Activated CD4-positive, alpha-beta memory T cell treated with anti-CD3 and anti-CD28 coated beads for 36 hours (primary cell): ENCODE data around the gene LRRC4C. TPM values are rescaled to one million over a fixed set of nuclear protein-coding genes. Genes with fewer than 3 reads are reported as not detected.

Experiments used
- CTCF ChIA-PET: fragments of 350-600 bp; sonication (Branson Sonifier 250); formaldehyde crosslinking; loops from one replicate; lab custom pipeline; 2021; ENCODE audit warnings: antibody characterized with exemption, inconsistent platforms; lab: Charles Lee
- POLR2A ChIA-PET: fragments of 350-600 bp; sonication (Branson Sonifier 250); formaldehyde crosslinking; loops from one replicate; lab custom pipeline; 2021; ENCODE audit warnings: antibody characterized with exemption; lab: Charles Lee
- DNase-seq: peaks from one replicate; pipeline ENCODE4 v3.0.0-alpha.2; 2020
- H3K27ac Mint-ChIP-seq: one replicate; pipeline ENCODE4 v1.8.0; 2021; ENCODE audit warnings: mixed read lengths
- H3K27me3 Mint-ChIP-seq: one replicate; pipeline ENCODE4 v1.8.0; 2021; ENCODE audit warnings: mixed read lengths
- H3K36me3 Mint-ChIP-seq: one replicate; pipeline ENCODE4 v1.8.0; 2021; ENCODE audit warnings: mixed read lengths
- H3K4me1 Mint-ChIP-seq: one replicate; pipeline ENCODE4 v1.8.0; 2021; ENCODE audit warnings: low read depth, mixed read lengths
- H3K4me3 Mint-ChIP-seq: one replicate; pipeline ENCODE4 v1.8.0; 2021; ENCODE audit warnings: mild to moderate bottlenecking, mixed read lengths
- H3K9me3 Mint-ChIP-seq: one replicate; pipeline ENCODE4 v1.8.0; 2021; ENCODE audit warnings: mixed read lengths
- intact Hi-C: fragments of 100-400 bp; cut with micrococcal nuclease; formaldehyde crosslinking; loops from one replicate; pipeline ENCODE4 v1.15.1; 2023
- total RNA-seq, 2 experiments: library from RNA; stranded (reverse); gene quantifications; one replicate each; pipeline ENCODE4 v1.2.3, GENCODE V29; 2021

LRRC4C gene
- total RNA-seq, 2 experiments from 2014 or later, result not detected

DNA sequence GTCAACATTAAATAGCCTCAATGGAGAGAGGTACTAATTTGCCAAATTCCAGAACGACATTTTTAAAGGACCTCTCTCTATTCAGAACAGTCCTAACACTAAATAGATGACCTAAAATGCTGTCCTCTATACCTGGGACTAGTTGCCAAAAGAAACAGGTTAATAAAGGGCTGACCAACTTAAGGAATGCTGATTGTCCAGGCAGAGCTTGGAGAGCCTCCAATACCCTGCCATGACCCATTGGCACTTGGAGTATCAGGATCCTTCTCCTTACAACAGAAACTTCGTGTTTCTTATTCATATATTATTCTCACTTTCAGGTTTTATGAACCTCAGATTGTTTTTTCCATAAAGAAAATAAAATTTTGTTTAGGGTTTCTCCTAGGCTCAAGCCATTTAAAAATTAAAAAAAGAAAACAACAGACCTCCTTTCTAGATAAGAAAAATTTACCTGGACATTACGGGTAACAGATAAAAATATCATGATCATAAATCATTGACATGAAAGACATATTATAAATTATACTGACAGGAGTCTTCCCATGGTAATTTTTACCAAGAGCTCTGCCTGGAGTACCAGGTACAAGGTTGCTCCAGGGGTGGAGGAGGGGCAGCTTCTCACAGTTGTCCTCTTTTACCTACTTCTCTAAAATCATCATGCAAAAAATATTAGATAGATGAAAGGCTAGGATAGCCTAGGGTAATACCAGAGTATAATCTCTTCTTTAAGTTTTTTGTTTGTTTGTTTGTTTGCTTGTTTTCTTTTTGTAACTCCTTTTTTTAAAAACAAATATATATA is 2.0 kb downstream of the LRRC4C start:
- intact Hi-C loops, result loop anchor here (10.0 kb wide), 1 partner anchor 1067 kb away; no protein-coding TSS in a partner anchor
- peaks cover 4% of the 10 kb centered on the region for H3K27me3 Mint-ChIP-seq
- no peak overlapping the region for H3K27ac Mint-ChIP-seq
- no peaks in the 10 kb centered on the region for H3K36me3 Mint-ChIP-seq
- no peak overlapping the region for H3K4me3 Mint-ChIP-seq
- H3K4me1 Mint-ChIP-seq, result peaks cover 5% of the 10 kb centered on the region
- H3K9me3 Mint-ChIP-seq, result no peaks in the 10 kb centered on the region
- CTCF ChIA-PET, result no interaction called here
- POLR2A ChIA-PET, result no interaction called here
- no peak for DNase-seq

DNA sequence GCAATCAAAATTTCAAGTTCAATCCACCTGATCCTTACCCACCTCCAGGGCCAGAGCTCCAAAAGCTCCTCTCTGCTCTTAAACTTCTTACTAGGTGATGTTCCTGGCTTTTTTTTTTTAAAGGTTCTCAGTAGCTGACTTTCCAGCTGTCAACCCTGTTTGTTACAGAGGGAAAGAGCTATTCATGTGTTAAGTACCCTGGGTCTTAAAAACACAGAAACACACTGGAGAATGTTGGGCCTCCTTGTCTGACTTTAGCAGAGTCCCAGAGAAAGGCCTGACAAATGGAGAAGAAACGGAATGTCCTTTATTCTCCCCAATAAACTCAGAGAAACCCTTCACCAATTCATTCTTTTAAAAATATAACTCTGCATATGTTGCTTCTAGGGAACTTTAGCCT is 3.2 kb downstream of the LRRC4C start:
- DNase-seq, result no peak
- H3K27ac Mint-ChIP-seq, result no peak overlapping the region
- H3K9me3 Mint-ChIP-seq, result no peaks in the 10 kb centered on the region
- intact Hi-C loops, result loop anchor here (10.0 kb wide), 1 partner anchor 1069 kb away; no protein-coding TSS in a partner anchor
- H3K4me3 Mint-ChIP-seq, result no peak overlapping the region
- peaks cover 5% of the 10 kb centered on the region for H3K4me1 Mint-ChIP-seq
- no peaks in the 10 kb centered on the region for H3K36me3 Mint-ChIP-seq
- H3K27me3 Mint-ChIP-seq, result peaks cover 4% of the 10 kb centered on the region
- ChIA-PET CTCF (interaction anchor here (1.1 kb wide), 1 partner anchor 1822 kb away, joined by 3 read pairs; no protein-coding TSS in a partner anchor), POLR2A (interaction anchor here (0.6 kb wide), 1 partner anchor 22 kb away, joined by 3 read pairs; no protein-coding TSS in a partner anchor)

GRCh38 chr11:41451011-41451410 is 8.4 kb downstream of the LRRC4C start:
- intact Hi-C loops, result loop anchor here (10.0 kb wide), 1 partner anchor 1074 kb away; no protein-coding TSS in a partner anchor

DNA sequence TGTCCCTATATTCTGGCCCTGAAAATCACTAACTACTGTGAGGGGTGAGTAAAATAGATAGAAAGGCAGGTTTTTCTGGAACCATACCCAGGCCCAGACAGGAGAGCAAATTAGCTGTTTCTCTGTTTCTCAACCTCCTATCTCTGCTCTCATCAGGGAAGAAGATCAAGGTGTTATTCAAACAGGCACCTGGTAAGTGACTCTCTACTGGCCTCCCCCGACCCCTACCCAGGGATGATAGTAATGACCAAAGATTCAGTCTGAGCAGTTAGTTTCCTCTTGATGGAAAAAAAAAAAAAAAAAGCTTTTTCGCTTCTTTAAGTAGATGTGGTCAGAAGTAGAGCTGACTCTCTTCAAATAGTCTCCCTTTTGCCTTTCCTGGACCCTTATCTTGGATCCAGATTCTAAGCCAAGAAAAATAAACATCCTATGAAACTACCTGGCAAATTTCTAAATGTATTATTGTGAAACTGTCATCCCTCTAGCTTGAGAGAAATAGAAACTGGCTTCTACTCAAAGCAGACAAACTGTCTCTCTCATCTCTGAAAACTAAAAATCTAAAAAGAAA is 9.9 kb downstream of the LRRC4C start:
- CTCF ChIA-PET, result no interaction called here
- no peak overlapping the region for H3K27ac Mint-ChIP-seq
- intact Hi-C loops, result loop anchor here (10.0 kb wide), 1 partner anchor 1075 kb away; no protein-coding TSS in a partner anchor

More at GRCh38 chr11:41451011-41451410, 8.4 kb downstream of the LRRC4C start:
- H3K36me3 Mint-ChIP-seq, result no peaks in the 10 kb centered on the region
- DNase-seq, result no peak
- ChIA-PET CTCF (no interaction called here), POLR2A (no interaction called here)
- no peaks in the 10 kb centered on the region for H3K4me1 Mint-ChIP-seq
- peaks cover 6% of the 10 kb centered on the region for H3K9me3 Mint-ChIP-seq
- H3K27me3 Mint-ChIP-seq, result no peaks in the 10 kb centered on the region
- no peak overlapping the region for H3K4me3 Mint-ChIP-seq
- H3K27ac Mint-ChIP-seq, result no peak overlapping the region

DNA sequence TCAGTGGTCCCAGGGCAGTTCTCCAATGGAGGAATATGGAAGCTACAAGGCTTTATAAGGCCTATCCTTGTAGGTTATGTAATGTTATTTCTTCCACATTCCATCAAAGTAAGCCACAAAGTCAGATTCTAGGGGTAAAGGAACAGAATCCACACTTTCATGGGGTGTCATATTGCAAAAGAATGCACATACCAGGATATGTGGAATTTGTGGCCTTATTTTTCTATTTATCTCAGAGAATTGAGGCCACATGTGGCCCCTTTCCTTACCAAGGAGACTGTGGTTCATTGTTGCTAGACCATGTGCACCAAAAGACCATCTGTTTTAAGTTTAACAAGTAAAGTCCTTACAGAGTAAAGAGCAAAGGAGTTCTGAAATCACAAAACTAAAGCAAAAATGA is 12.9 kb downstream of the LRRC4C start:
- Mint-ChIP-seq H3K4me3 (no peak overlapping the region), H3K27ac (no peak overlapping the region), H3K4me1 (no peaks in the 10 kb centered on the region), H3K27me3 (no peaks in the 10 kb centered on the region), H3K9me3 (peaks cover 7% of the 10 kb centered on the region), H3K36me3 (no peaks in the 10 kb centered on the region)
- CTCF ChIA-PET, result no interaction called here
- no peak for DNase-seq
- intact Hi-C loops, result no loop called here
- POLR2A ChIA-PET, result no interaction called here

More for the DNA sequence above, 9.9 kb downstream of the LRRC4C start:
- Mint-ChIP-seq H3K4me1 (no peaks in the 10 kb centered on the region), H3K4me3 (no peak overlapping the region), H3K36me3 (no peaks in the 10 kb centered on the region), H3K27me3 (no peaks in the 10 kb centered on the region), H3K9me3 (peaks cover 6% of the 10 kb centered on the region)
- no peak for DNase-seq
- POLR2A ChIA-PET, result no interaction called here

DNA sequence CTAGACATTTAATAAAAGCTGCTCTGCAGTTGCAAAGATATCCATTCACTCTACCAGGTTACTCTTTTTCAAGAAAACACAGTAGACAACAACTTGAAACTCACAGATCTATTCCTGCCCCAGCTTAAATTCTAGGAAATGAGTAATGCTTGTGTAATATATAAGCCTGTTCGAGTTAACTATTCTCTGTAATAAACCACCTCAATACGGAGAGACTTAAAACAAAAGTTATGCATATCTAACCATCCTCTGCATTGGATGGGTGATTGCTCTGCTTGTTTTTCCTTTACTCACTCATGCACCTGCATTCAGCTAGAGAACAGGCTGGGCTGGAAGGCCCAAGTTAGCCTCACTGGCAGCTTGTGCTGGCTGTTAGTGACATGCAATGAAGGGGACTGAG is 13.3 kb downstream of the LRRC4C start:
- POLR2A ChIA-PET, result no interaction called here
- Mint-ChIP-seq H3K4me1 (no peaks in the 10 kb centered on the region), H3K27me3 (no peaks in the 10 kb centered on the region), H3K27ac (no peak overlapping the region), H3K4me3 (no peak overlapping the region), H3K36me3 (no peaks in the 10 kb centered on the region), H3K9me3 (peaks cover 8% of the 10 kb centered on the region)
- no peak for DNase-seq
- CTCF ChIA-PET, result interaction anchor here (0.6 kb wide), 1 partner anchor 522 kb away, joined by 3 read pairs; no protein-coding TSS in a partner anchor
- intact Hi-C loops, result no loop called here

- H3K4me1 Mint-ChIP-seq, result no peaks in the 10 kb centered on the region
- H3K27ac Mint-ChIP-seq, result no peak overlapping the region
- no peak overlapping the region for H3K4me3 Mint-ChIP-seq
- H3K36me3 Mint-ChIP-seq, result no peaks in the 10 kb centered on the region
- POLR2A ChIA-PET, result no interaction called here
- CTCF ChIA-PET, result no interaction called here
- no peak for DNase-seq
- peaks cover 23% of the 10 kb centered on the region for H3K9me3 Mint-ChIP-seq
- intact Hi-C loops, result no loop called here
- no peaks in the 10 kb centered on the region for H3K27me3 Mint-ChIP-seq
Measured at GRCh38 chr11:41437006-41437490, 22.4 kb downstream of the LRRC4C start.

- ChIA-PET POLR2A (no interaction called here), CTCF (no interaction called here)
- no peak overlapping the region for H3K27ac Mint-ChIP-seq
- intact Hi-C loops, result no loop called here
- no peaks in the 10 kb centered on the region for H3K4me1 Mint-ChIP-seq
- no peak for DNase-seq
- peaks cover 28% of the 10 kb centered on the region for H3K9me3 Mint-ChIP-seq
- H3K4me3 Mint-ChIP-seq, result no peak overlapping the region
- no peaks in the 10 kb centered on the region for H3K27me3 Mint-ChIP-seq
- H3K36me3 Mint-ChIP-seq, result no peaks in the 10 kb centered on the region
Measured at GRCh38 chr11:41435531-41435930, 23.9 kb downstream of the LRRC4C start.

DNA sequence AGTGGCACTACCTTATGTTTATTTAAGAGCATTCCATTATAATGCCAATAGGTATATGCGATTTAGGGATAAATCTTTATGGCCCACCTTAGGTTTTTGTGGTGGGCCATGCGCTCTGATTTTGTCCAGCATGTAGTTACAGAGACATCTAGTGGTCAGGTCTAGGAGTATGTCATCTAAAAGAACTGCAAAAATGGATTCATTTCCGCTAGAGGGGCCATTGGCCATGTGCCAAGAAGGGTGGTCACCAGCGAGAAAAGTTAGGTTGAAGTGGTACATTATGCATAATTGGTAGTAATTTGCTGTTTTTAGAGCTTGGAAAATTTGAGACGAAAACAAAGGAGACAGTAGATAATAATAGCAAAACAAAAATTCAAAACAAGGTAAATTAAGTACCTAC is 27.7 kb downstream of the LRRC4C start:
- no peak for DNase-seq
- H3K36me3 Mint-ChIP-seq, result no peaks in the 10 kb centered on the region
- no peak overlapping the region for H3K27ac Mint-ChIP-seq
- POLR2A ChIA-PET, result no interaction called here
- H3K4me3 Mint-ChIP-seq, result no peak overlapping the region
- H3K4me1 Mint-ChIP-seq, result no peaks in the 10 kb centered on the region
- H3K27me3 Mint-ChIP-seq, result no peaks in the 10 kb centered on the region
- peaks cover 21% of the 10 kb centered on the region for H3K9me3 Mint-ChIP-seq
- CTCF ChIA-PET, result no interaction called here
- intact Hi-C loops, result no loop called here

GRCh38 chr11:41419901-41420300 is 39.6 kb downstream of the LRRC4C start:
- Mint-ChIP-seq H3K4me1 (no peaks in the 10 kb centered on the region), H3K4me3 (no peak overlapping the region), H3K27me3 (no peaks in the 10 kb centered on the region), H3K27ac (no peak overlapping the region), H3K9me3 (peaks cover 13% of the 10 kb centered on the region), H3K36me3 (no peaks in the 10 kb centered on the region)
- ChIA-PET CTCF (no interaction called here), POLR2A (no interaction called here)
- intact Hi-C loops, result no loop called here
- no peak for DNase-seq

- no peaks in the 10 kb centered on the region for H3K27me3 Mint-ChIP-seq
- H3K4me3 Mint-ChIP-seq, result no peak overlapping the region
- intact Hi-C loops, result no loop called here
- DNase-seq, result no peak
- H3K36me3 Mint-ChIP-seq, result no peaks in the 10 kb centered on the region
- ChIA-PET POLR2A (no interaction called here), CTCF (no interaction called here)
- H3K27ac Mint-ChIP-seq, result no peak overlapping the region
- H3K4me1 Mint-ChIP-seq, result no peaks in the 10 kb centered on the region
- H3K9me3 Mint-ChIP-seq, result peaks cover 16% of the 10 kb centered on the region
Measured at GRCh38 chr11:41414771-41415440, 44.5 kb downstream of the LRRC4C start.

DNA sequence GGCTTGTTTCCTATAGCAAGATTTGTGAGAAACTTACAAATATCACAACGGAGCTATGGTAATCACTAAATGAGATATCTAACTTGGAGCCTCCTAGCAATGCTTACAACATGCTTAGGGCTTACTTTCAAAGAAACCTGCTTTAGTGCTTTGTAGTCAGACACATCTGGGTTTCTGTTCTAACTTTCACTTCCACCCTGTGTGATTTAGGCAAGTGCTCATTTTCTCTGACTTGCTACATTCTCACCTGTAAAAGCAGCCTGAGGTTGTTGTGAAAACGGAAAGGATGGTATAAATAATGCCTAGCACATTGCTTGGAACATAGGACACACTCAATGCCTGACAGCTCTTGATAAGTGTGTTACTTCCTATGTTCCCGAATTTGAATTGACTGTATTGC is 45.6 kb downstream of the LRRC4C start:
- no peak for DNase-seq
- H3K27me3 Mint-ChIP-seq, result no peaks in the 10 kb centered on the region
- no peaks in the 10 kb centered on the region for H3K4me1 Mint-ChIP-seq
- peaks cover 21% of the 10 kb centered on the region for H3K9me3 Mint-ChIP-seq
- ChIA-PET POLR2A (no interaction called here), CTCF (no interaction called here)
- no peaks in the 10 kb centered on the region for H3K36me3 Mint-ChIP-seq
- intact Hi-C loops, result no loop called here
- H3K4me3 Mint-ChIP-seq, result no peak overlapping the region
- H3K27ac Mint-ChIP-seq, result no peak overlapping the region
